Lower leg skin (tissue), 4 donors: ENCODE results near the gene IQCK. TPM values are rescaled to one million over a fixed set of nuclear protein-coding genes. Genes with fewer than 3 reads are reported as not detected.

ENCODE experiments used
- DNase-seq, 2 donors: peaks; one replicate each; pipeline ENCODE4 v3.0.0-alpha.2; 2019; ENCODE audit warnings: low spot score in 2 of 2
- H3K4me3 ChIP-seq: fragments of 200-600 bp; sonication (generic); 2 replicates; pipeline ENCODE4 v1.5.1; 2017; ENCODE audit warnings: mild to moderate bottlenecking, low read depth; ENCODE audit not compliant: poor library complexity, severe bottlenecking
- CTCF ChIP-seq, 3 donors: fragments of 450-650 bp; IDR thresholded peaks; one replicate each; pipeline ENCODE4 v1.5.1; 2016; ENCODE audit warnings: antibody characterized with exemption in 3 of 3, mild to moderate bottlenecking in 3 of 3, moderate library complexity in 2 of 3
- POLR2A ChIP-seq, 2 donors: fragments of 450-650 bp; IDR thresholded peaks; one replicate each; pipeline ENCODE4 v1.6.1; 2016 to 2017; ENCODE audit warnings: antibody characterized with exemption in 2 of 2, mild to moderate bottlenecking in 1 of 2, moderate library complexity in 1 of 2
- WGBS, 2 donors: methylation state at CpG; one replicate each; pipeline ENCODE4 v1.1.5; 2018; 5-methylcytosine and 5-hydroxymethylcytosine counted together
- intact Hi-C: fragments of 100-400 bp; cut with DNase I; formaldehyde crosslinking; loops from one replicate; pipeline ENCODE4 v1.15.0; 2023; ENCODE audit warnings: low total_unique reads
- total RNA-seq, 4 donors: library from RNA; depleted of rRNA; stranded (reverse); fragments of >200 nt; gene quantifications; one replicate each; pipeline ENCODE4 v1.1.0, GENCODE V29; 2016

Gene IQCK
- total RNA-seq, 4 donors from 2014 or later, result 6.9 to 20.7 (median 10.9) TPM

GRCh38 chr16:19841184-19841583, 123.1 kb downstream of the IQCK start:
- TF ChIP-seq POLR2A (IDR thresholded peaks at IDR 0.05) (no peak), CTCF (IDR thresholded peaks at IDR 0.05) (no peak)
- DNase-seq, result no peak
- intact Hi-C loops, result no loop called here
- WGBS, 2 donors, result 67 to 80% methylated on average over 3 of the region's 3 CpGs
- no peak overlapping the region for H3K4me3 ChIP-seq

- H3K4me3 ChIP-seq, result no peak overlapping the region
- intact Hi-C loops, result no loop called here
- TF ChIP-seq POLR2A (IDR thresholded peaks at IDR 0.05) (no peak), CTCF (IDR thresholded peaks at IDR 0.05) (no peak)
- WGBS, 2 donors, result 60% methylated on average over 6 of the region's 6 CpGs
- DNase-seq, result no peak
Measured at GRCh38 chr16:19842426-19843157, 124.5 kb downstream of the IQCK start.

- intact Hi-C loops, result no loop called here
- TF ChIP-seq POLR2A (IDR thresholded peaks at IDR 0.05) (no peak), CTCF (IDR thresholded peaks at IDR 0.05) (no peak)
- WGBS, 2 donors, result 84% methylated on average over 1 of the region's 1 CpG
- H3K4me3 ChIP-seq, result no peak overlapping the region
- no peak for DNase-seq
Measured at GRCh38 chr16:19843371-19843770, 125.3 kb downstream of the IQCK start.

- WGBS, 2 donors, result 68 to 70% methylated on average over 11 of the region's 11 CpGs
- intact Hi-C loops, result no loop called here
- DNase-seq, result peak; percentile 36 to 86
Measured at GRCh38 chr16:19844945-19845641, 127.0 kb downstream of the IQCK start.

GRCh38 chr16:19846436-19846835, 128.4 kb downstream of the IQCK start:
- WGBS, 2 donors, result 59 to 78% methylated on average over 5 of the region's 5 CpGs
- intact Hi-C loops, result no loop called here
- no peak overlapping the region for H3K4me3 ChIP-seq
- peak in 1 of 2 donors; percentile 36 for DNase-seq
- TF ChIP-seq POLR2A (IDR thresholded peaks at IDR 0.05), result no peak
- TF ChIP-seq CTCF (IDR thresholded peaks at IDR 0.05), result no peak

More at GRCh38 chr16:19844945-19845641, 127.0 kb downstream of the IQCK start:
- TF ChIP-seq POLR2A (IDR thresholded peaks at IDR 0.05) (no peak), CTCF (IDR thresholded peaks at IDR 0.05) (no peak)
- H3K4me3 ChIP-seq, result no peak overlapping the region
